A549 (cell line): ENCODE results near the gene GNPAT. TPM values are rescaled to one million over a fixed set of nuclear protein-coding genes. Genes with fewer than 3 reads are reported as not detected.

ENCODE experiments used
- ATAC-seq, 2 experiments: fragments of 200-7000 bp in 1 of 2; fragments of >200 bp in 1 of 2; cut with Nextera tagmentation in 1 of 2; cut with Tn5 transposase in 1 of 2; 3 replicates each; pipeline versions ENCODE4 v1.8.0 to v1.9.1; 2018 to 2020; ENCODE audit warnings: mild to moderate bottlenecking in 1 of 2, moderate library complexity in 1 of 2
- CTCF ChIA-PET: fragments of 300-600 bp; sonication (Branson Sonifier 250); formaldehyde crosslinking; extraction: SDS; loops from one replicate; lab custom pipeline; 2021; ENCODE audit warnings: antibody characterized with exemption, inconsistent platforms; lab: Yijun Ruan, JAX
- POLR2A ChIA-PET: fragments of 350-600 bp; formaldehyde crosslinking; extraction: SDS; loops from one replicate; lab custom pipeline; 2021; ENCODE audit warnings: antibody characterized with exemption, inconsistent platforms; lab: Yijun Ruan, JAX
- DNase-seq, 2 experiments: peaks; one replicate each; pipeline versions ENCODE4 v3.0.0 to v3.0.0-alpha.2; 2011 to 2016; ENCODE audit warnings: low read depth in 1 of 2, low spot score in 1 of 2
- FAIRE-seq: peaks from 2 replicates; lab custom pipeline; 2011; peaks lifted over from hg19 to GRCh38; lab: Jason Lieb, UNC
- H3K27ac ChIP-seq, 2 experiments: fragments of >200 bp; sonication (Bioruptor Twin); formaldehyde crosslinking; 3 replicates each; pipeline ENCODE4 v1.5.1; 2016 to 2017
- H3K4me1 ChIP-seq: fragments of >200 bp; sonication (Bioruptor Twin); formaldehyde crosslinking; 3 replicates; pipeline ENCODE4 v1.6.1; 2016
- H3K4me2 ChIP-seq: fragments of >200 bp; sonication (Bioruptor Twin); formaldehyde crosslinking; 3 replicates; pipeline ENCODE4 v1.6.1; 2016
- H3K4me3 ChIP-seq: fragments of >200 bp; sonication (Bioruptor Twin); formaldehyde crosslinking; 3 replicates; pipeline ENCODE4 v1.5.1; 2016
- H3K9me3 ChIP-seq: fragments of >200 bp; sonication (Bioruptor Twin); formaldehyde crosslinking; 3 replicates; pipeline ENCODE4 v1.6.1; 2016
- ATOH8 ChIP-seq: fragments of 250-450 bp; sonication (Bioruptor Pico); IDR thresholded peaks from 2 replicates; pipeline ENCODE4 v1.5.0; 2020; ENCODE audit warnings: low read depth, mild to moderate bottlenecking, moderate library complexity
- CEBPB ChIP-seq, 2 experiments: fragments of >200 bp in 1 of 2; sonication (Bioruptor Twin) in 1 of 2; formaldehyde crosslinking in 1 of 2; IDR thresholded peaks; 2 replicates each; pipeline ENCODE4 v1.6.1; 2012 to 2016
- CHD2 ChIP-seq: fragments of 150-350 bp; IDR thresholded peaks from 2 replicates; pipeline ENCODE4 v1.6.1; 2014; ENCODE audit warnings: low read length; ENCODE audit not compliant: partially characterized antibody
- ESRRA ChIP-seq: fragments of 150-350 bp; IDR thresholded peaks from 2 replicates; pipeline ENCODE4 v1.6.1; 2014; ENCODE audit warnings: mild to moderate bottlenecking, low read length, borderline replicate concordance
- FOXS1 ChIP-seq: fragments of 250-450 bp; sonication (Bioruptor Pico); IDR thresholded peaks from 2 replicates; pipeline ENCODE4 v1.5.0; 2020; ENCODE audit warnings: mild to moderate bottlenecking, moderate library complexity
- HDAC2 ChIP-seq: fragments of 200-600 bp; sonication (generic); IDR thresholded peaks from 2 replicates; pipeline ENCODE4 v1.6.1; 2016
- HMGXB4 ChIP-seq: fragments of 250-450 bp; sonication (Bioruptor Pico); IDR thresholded peaks from 2 replicates; pipeline ENCODE4 v1.5.0; 2021; ENCODE audit warnings: mild to moderate bottlenecking, moderate library complexity, borderline replicate concordance
- HOXB13 ChIP-seq: fragments of 250-450 bp; sonication (Bioruptor Pico); IDR thresholded peaks from 2 replicates; pipeline ENCODE4 v1.5.0; 2020; ENCODE audit warnings: low read depth, mild to moderate bottlenecking, moderate library complexity
- JUN ChIP-seq, 2 experiments: fragments of >200 bp; sonication (Bioruptor Twin); formaldehyde crosslinking; IDR thresholded peaks; 2 replicates in 1 of 2; 3 replicates in 1 of 2; pipeline ENCODE4 v1.6.1; 2016 to 2017
- JUNB ChIP-seq: fragments of >200 bp; sonication (Bioruptor Twin); formaldehyde crosslinking; IDR thresholded peaks from 2 replicates; pipeline ENCODE4 v1.6.1; 2016
- KDM1A ChIP-seq: fragments of 200-600 bp; sonication (generic); IDR thresholded peaks from 2 replicates; pipeline ENCODE4 v1.6.1; 2016; ENCODE audit warnings: low read depth, mild to moderate bottlenecking
- KDM5A ChIP-seq: fragments of 200-600 bp; sonication (generic); IDR thresholded peaks from 2 replicates; pipeline ENCODE4 v1.6.1; 2016; ENCODE audit warnings: antibody characterized with exemption, mild to moderate bottlenecking
- MAZ ChIP-seq: fragments of 150-350 bp; IDR thresholded peaks from 2 replicates; pipeline ENCODE4 v1.6.1; 2014; ENCODE audit warnings: antibody characterized with exemption, low read depth, low read length, borderline replicate concordance
- MYC ChIP-seq: IDR thresholded peaks from 2 replicates; pipeline ENCODE4 v1.6.1; 2012; ENCODE audit warnings: mild to moderate bottlenecking, inconsistent platforms, low read length, improper control_type of control experiment, borderline replicate concordance
- NFE2L2 ChIP-seq: fragments of 150-350 bp; conservative IDR thresholded peaks from 2 replicates; pipeline ENCODE4 v1.6.1; 2014; ENCODE audit warnings: low read length
- NR3C1 ChIP-seq: fragments of >200 bp; sonication (Bioruptor Twin); formaldehyde crosslinking; IDR thresholded peaks from 3 replicates; pipeline ENCODE4 v1.6.1; 2017
- PBX3 ChIP-seq: IDR thresholded peaks from 2 replicates; pipeline ENCODE4 v1.6.1; 2012
- POLR2AphosphoS2 ChIP-seq: conservative IDR thresholded peaks from 2 replicates; pipeline ENCODE4 v1.6.1; 2012; ENCODE audit warnings: low read length, improper control_type of control experiment, inconsistent platforms
- RARB ChIP-seq: fragments of 250-450 bp; sonication (Bioruptor Pico); IDR thresholded peaks from 2 replicates; pipeline ENCODE4 v1.8.0; 2021; ENCODE audit warnings: mild to moderate bottlenecking, moderate library complexity
- RCOR1 ChIP-seq: fragments of 150-350 bp; IDR thresholded peaks from 2 replicates; pipeline ENCODE4 v1.6.1; 2014; ENCODE audit warnings: antibody characterized with exemption, low read length, low read depth
- RFX5 ChIP-seq: fragments of 450-650 bp; IDR thresholded peaks from 2 replicates; pipeline ENCODE4 v1.7.1; 2014; ENCODE audit warnings: antibody characterized with exemption, mild to moderate bottlenecking, moderate library complexity
- RNF2 ChIP-seq: fragments of 200-600 bp; sonication (generic); IDR thresholded peaks from 2 replicates; pipeline ENCODE4 v1.6.1; 2016; ENCODE audit warnings: low read depth, mild to moderate bottlenecking, antibody characterized with exemption, moderate library complexity, borderline replicate concordance
- SREBF2 ChIP-seq: fragments of 450-650 bp; IDR thresholded peaks from 2 replicates; pipeline ENCODE4 v1.6.1; 2014; ENCODE audit warnings: mild to moderate bottlenecking, moderate library complexity
- TFCP2L1 ChIP-seq: fragments of 250-450 bp; sonication (Bioruptor Pico); IDR thresholded peaks from 2 replicates; pipeline ENCODE4 v1.5.0; 2021; ENCODE audit warnings: mild to moderate bottlenecking
- TP53 ChIP-seq: fragments of 250-450 bp; sonication (Bioruptor Pico); IDR thresholded peaks from 2 replicates; pipeline ENCODE4 v1.5.0; 2021; ENCODE audit warnings: mild to moderate bottlenecking, moderate library complexity
- USF2 ChIP-seq: fragments of 450-650 bp; IDR thresholded peaks from 2 replicates; pipeline ENCODE4 v1.6.1; 2014; ENCODE audit warnings: antibody characterized with exemption
- ZC3H11A ChIP-seq: fragments of 450-650 bp; IDR thresholded peaks from 2 replicates; pipeline ENCODE4 v1.6.1; 2014; ENCODE audit warnings: antibody characterized with exemption, mild to moderate bottlenecking
- WGBS: methylation state at CpG from one replicate; pipeline ENCODE4 v1.1.6; 2017; ENCODE audit errors: missing lambda C conversion rate; 5-methylcytosine and 5-hydroxymethylcytosine counted together
- polyA plus RNA-seq, 4 experiments: library from polyadenylated mRNA; depleted of rRNA in 3 of 4; stranded (reverse); fragments of >200 nt; fragmentation: RNase III in 1 of 4; extraction: RNeasy Plus Mini Kit Qiagen cat#74134 plus additional on column Dnase treatment in 1 of 4; gene quantifications; 2 replicates in 3 of 4; 3 replicates in 1 of 4; pipeline ENCODE4 v1.2.3, GENCODE V29; 2011 to 2017
- TF ChIP-seq, protein P1 (sequence below): fragments of >200 bp; sonication (Bioruptor Twin); formaldehyde crosslinking; IDR thresholded peaks from 2 replicates; pipeline ENCODE4 v1.6.1; 2016
- TF ChIP-seq, protein P2 (sequence below): fragments of 150-350 bp; IDR thresholded peaks from 2 replicates; pipeline ENCODE4 v1.6.1; 2014; ENCODE audit warnings: low read depth, mild to moderate bottlenecking, low read length

Gene GNPAT
- polyA plus RNA-seq, 2 of the 4 experiments (the other 2 are of a cell fraction), result 44.1 to 62.7 TPM

DNA sequence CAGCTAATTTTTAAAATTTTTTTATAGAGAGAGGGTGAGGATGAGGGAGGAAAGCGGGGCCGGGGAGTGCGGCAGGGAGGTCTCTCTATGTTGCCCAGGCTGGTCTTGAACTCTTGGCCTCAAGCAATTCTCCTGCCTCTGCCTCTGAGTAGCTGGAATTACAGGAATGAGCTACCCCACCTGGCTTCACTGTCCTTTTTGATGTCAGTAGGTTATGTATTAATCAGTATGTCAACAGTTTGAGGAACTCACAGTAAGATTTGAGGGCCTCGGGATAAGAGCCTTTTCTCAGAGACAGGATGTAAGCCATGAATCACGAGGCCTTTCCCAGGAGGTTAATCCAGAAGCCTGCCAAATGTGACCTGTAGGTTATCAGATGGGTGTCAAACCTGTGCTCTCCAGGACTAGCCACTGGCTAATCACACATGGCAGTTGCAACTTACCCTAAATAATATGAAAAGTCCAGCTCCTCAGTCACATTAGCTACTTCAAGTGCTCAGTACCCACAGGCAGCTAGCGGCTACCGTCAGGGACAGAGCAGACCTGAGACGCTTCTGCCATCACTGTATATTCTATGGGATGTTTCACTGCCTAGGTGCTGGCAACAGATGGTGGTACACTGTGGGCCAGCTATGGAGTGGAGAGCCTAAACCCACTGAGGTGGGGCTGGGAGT is 46.0 kb upstream of the GNPAT start (continued):
- TF ChIP-seq, protein P1, sequence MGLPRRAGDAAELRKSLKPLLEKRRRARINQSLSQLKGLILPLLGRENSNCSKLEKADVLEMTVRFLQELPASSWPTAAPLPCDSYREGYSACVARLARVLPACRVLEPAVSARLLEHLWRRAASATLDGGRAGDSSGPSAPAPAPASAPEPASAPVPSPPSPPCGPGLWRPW, result peak; percentile 58; the same call in 1 of the 2 replicates
- TF ChIP-seq USF2 (0 out of 2 replicates have a peak, but pooled peaks have one; percentile 33), MYC (no peak)

DNA sequence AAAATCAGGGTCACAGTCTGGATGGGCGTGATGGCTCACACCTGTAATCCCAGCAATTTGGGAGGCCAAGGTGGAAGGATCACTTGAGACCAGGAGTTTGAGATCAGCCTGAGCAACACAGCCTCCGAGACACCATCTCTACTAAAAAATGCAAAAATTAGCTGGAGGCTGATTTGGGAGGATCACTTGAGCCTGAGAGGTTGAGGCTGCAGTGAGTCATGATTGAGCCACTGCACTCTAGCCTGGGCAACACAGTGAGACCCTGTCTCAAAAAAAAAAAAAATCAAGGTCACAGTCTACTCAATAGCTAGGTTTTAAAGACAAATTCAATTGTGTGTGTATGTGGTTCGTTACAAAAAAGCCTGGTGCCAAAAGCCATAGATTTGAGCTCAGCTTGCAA is 44.7 kb upstream of the GNPAT start:
- CTCF ChIA-PET, result interaction anchor here (1.0 to 2.3 kb wide), 5 partner anchors 11 to 398 kb away, joined by 3 to 14 read pairs (median 3); no protein-coding TSS in a partner anchor
- TF ChIP-seq SREBF2 (no peak), MAZ (no peak), HDAC2 (no peak), KDM5A (no peak), RNF2 (no peak), FOXS1 (CRISPR knock-in tag) (no peak), MYC (no peak), JUN (IDR thresholded peaks at IDR 0.05) (no peak), TP53 (CRISPR knock-in tag) (no peak), RCOR1 (no peak), TFCP2L1 (CRISPR knock-in tag) (no peak), CEBPB (IDR thresholded peaks at IDR 0.05) (no peak), RFX5 (no peak), ESRRA (no peak), ATOH8 (CRISPR knock-in tag) (no peak), NR3C1 (no peak), CHD2 (no peak), ZC3H11A (no peak), JUNB (no peak)
- Histone ChIP-seq H3K9me3 (no peaks in the 10 kb centered on the region), H3K4me2 (peak overlapping the region; percentile 71; the same call in 2 of the 3 replicates), H3K4me1 (peaks cover 63% of the 10 kb centered on the region), H3K27ac (peak overlapping the region; percentile 94 to 96), H3K4me3 (no peak overlapping the region)
- DNase-seq (no peak), FAIRE-seq (no peak), ATAC-seq (no peak)
- POLR2A ChIA-PET, result no interaction called here
- WGBS, result 94% methylated on average over 3 of the region's 3 CpGs

DNA sequence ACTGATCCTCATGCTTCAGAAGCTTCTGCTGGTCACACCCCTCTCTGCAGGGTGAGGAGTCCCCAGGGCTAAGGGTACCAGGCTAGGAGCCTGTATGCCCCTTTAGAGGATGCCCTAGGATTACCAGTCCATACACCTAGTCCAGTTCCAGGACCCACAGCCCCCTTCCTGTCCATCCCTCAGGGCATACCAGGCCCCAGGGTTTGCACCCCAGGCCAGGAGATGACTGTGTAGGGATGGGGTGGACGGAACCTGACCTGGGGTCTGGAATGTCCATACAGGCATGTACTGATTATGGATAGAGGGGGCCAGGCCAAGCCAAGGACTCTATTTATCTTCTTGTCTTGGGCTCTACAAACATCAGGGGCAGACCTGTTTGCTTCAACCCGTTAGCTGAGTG is 44.3 kb upstream of the GNPAT start:
- WGBS, result 96% methylated on average over 2 of the region's 2 CpGs
- ATAC-seq (no peak), DNase-seq (no peak), FAIRE-seq (no peak)
- CTCF ChIA-PET, result interaction anchor here (1.0 to 2.3 kb wide), 5 partner anchors 10 to 399 kb away, joined by 3 to 14 read pairs (median 3); no protein-coding TSS in a partner anchor
- Histone ChIP-seq H3K4me3 (no peak overlapping the region), H3K27ac (peak overlapping the region; percentile 94 to 96), H3K4me2 (no peak overlapping the region), H3K9me3 (no peaks in the 10 kb centered on the region), H3K4me1 (peaks cover 63% of the 10 kb centered on the region)
- POLR2A ChIA-PET, result no interaction called here
- TF ChIP-seq KDM1A (no peak), PBX3 (no peak), MAZ (no peak), HOXB13 (no peak), SREBF2 (no peak), ZC3H11A (no peak), USF2 (no peak), NFE2L2 (no peak), MYC (no peak), RARB (no peak), TFCP2L1 (CRISPR knock-in tag) (no peak), POLR2AphosphoS2 (no peak), TP53 (CRISPR knock-in tag) (no peak), HMGXB4 (CRISPR knock-in tag) (no peak)
- TF ChIP-seq, protein P2, sequence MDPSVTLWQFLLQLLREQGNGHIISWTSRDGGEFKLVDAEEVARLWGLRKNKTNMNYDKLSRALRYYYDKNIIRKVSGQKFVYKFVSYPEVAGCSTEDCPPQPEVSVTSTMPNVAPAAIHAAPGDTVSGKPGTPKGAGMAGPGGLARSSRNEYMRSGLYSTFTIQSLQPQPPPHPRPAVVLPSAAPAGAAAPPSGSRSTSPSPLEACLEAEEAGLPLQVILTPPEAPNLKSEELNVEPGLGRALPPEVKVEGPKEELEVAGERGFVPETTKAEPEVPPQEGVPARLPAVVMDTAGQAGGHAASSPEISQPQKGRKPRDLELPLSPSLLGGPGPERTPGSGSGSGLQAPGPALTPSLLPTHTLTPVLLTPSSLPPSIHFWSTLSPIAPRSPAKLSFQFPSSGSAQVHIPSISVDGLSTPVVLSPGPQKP, result no peak
